SK-N-MC (cell line): ENCODE results near the gene SLC6A4.
A peak's percentile ranks its signal among the peaks of the same experiment; 100 is the strongest.
"Not testable (repeated sequence)": the region's sequence is repeated elsewhere in the genome, so short reads cannot be mapped to it uniquely, and the experiment has no call there.

Source experiments
- DNase-seq: peaks from one replicate; pipeline ENCODE4 v3.0.0-alpha.2; 2011; ENCODE audit warnings: low read depth, low spot score
- H3K27ac ChIP-seq: fragments of 200-600 bp; sonication (generic); 2 replicates; pipeline ENCODE4 v1.5.1; 2016; ENCODE audit warnings: mixed run types
- H3K36me3 ChIP-seq: fragments of 200-600 bp; sonication (generic); 2 replicates; pipeline ENCODE4 v1.6.1; 2017; ENCODE audit warnings: antibody characterized with exemption, low read length, mixed read lengths; ENCODE audit not compliant: insufficient read depth
- H3K4me3 ChIP-seq: fragments of 200-600 bp; sonication (generic); 2 replicates; pipeline ENCODE4 v1.5.1; 2016
- H3K9ac ChIP-seq: fragments of 200-600 bp; sonication (generic); 2 replicates; pipeline ENCODE4 v1.8.0; 2017; ENCODE audit warnings: mixed run types, mixed read lengths; ENCODE audit not compliant: insufficient read length
- H3K9me3 ChIP-seq: fragments of 200-600 bp; sonication (generic); 2 replicates; pipeline ENCODE4 v1.6.1; 2017; ENCODE audit warnings: low read depth, mild to moderate bottlenecking, antibody characterized with exemption, low read length, moderate library complexity, mixed read lengths
- EZH2 ChIP-seq: fragments of 200-600 bp; sonication (generic); IDR thresholded peaks from one replicate; pipeline ENCODE4 v1.6.1; 2017; ENCODE audit warnings: antibody characterized with exemption
- FOXP2 ChIP-seq: optimal IDR thresholded peaks from 2 replicates; pipeline ENCODE3; 2011; ENCODE audit warnings: mild to moderate bottlenecking, moderate library complexity; ENCODE audit not compliant: insufficient read depth; ENCODE audit errors: extremely low read length, control extremely low read depth
- POLR2AphosphoS5 ChIP-seq: IDR thresholded peaks from 2 replicates; pipeline ENCODE4 v1.6.1; 2012; ENCODE audit warnings: mild to moderate bottlenecking, low read depth, low read length, borderline replicate concordance

The SLC6A4 gene

DNA sequence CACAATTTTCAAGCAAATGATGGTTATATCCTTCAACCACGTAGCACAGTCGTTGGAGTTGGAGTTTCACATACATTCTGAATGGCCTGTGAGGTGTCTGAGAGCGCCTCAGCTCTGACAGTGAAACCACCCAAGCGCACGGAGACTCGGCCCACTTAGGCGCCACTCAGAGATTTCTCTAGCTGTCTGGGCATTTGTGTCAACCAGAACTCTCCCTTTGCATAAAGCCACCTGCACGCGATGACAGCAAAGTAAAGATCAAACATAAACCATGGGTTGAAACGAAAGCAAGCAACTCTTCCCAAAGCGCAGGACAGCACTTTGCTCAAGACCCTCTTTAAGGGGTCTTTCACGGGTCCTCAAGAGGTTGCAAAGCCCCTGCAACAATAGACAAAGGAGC is 533 bp downstream of the SLC6A4 start:
- DNase-seq: no peak
- no peak overlapping the region for H3K9ac ChIP-seq
- no peaks in the 10 kb centered on the region for H3K9me3 ChIP-seq
- TF ChIP-seq POLR2AphosphoS5 (no peak), EZH2 (no peak), FOXP2 (no peak)
- H3K27ac ChIP-seq: no peak overlapping the region
- peak overlapping the region; percentile 79; the same call in 1 of the 2 replicates for H3K4me3 ChIP-seq
- H3K36me3 ChIP-seq: no peaks in the 10 kb centered on the region

DNA sequence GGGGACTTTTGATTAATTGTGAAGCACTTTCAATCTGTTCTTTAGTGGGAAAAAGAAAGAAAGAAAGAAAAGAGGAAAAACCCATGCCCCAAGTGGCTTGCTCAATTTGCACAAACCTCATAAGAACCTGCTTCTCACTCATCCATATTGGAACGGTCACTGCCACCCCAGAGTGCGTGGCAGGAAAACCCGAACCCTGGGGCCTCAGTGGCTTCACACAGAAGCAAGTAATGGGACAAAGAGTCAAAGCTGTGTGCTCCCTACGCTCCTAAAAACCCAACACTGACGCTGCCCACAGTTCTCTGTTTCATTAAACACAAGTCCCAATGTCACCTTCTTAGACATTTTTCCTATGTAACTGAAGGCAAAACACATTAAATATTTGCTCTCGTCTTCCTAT is 1.2 kb downstream of the SLC6A4 start:
- TF ChIP-seq POLR2AphosphoS5 (no peak), FOXP2 (no peak), EZH2 (no peak)
- Histone ChIP-seq H3K4me3 (no peak overlapping the region), H3K9me3 (no peaks in the 10 kb centered on the region), H3K27ac (no peak overlapping the region), H3K36me3 (no peaks in the 10 kb centered on the region), H3K9ac (no peak overlapping the region)
- DNase-seq: no peak

- H3K27ac ChIP-seq: no peak overlapping the region
- H3K9me3 ChIP-seq: no peaks in the 10 kb centered on the region
- DNase-seq: no peak
- no peaks in the 10 kb centered on the region for H3K36me3 ChIP-seq
- TF ChIP-seq FOXP2 (no peak), EZH2 (no peak), POLR2AphosphoS5 (no peak)
- no peak overlapping the region for H3K4me3 ChIP-seq
- H3K9ac ChIP-seq: no peak overlapping the region
Measured at GRCh38 chr17:30232824-30233427, 2.6 kb downstream of the SLC6A4 start.

DNA sequence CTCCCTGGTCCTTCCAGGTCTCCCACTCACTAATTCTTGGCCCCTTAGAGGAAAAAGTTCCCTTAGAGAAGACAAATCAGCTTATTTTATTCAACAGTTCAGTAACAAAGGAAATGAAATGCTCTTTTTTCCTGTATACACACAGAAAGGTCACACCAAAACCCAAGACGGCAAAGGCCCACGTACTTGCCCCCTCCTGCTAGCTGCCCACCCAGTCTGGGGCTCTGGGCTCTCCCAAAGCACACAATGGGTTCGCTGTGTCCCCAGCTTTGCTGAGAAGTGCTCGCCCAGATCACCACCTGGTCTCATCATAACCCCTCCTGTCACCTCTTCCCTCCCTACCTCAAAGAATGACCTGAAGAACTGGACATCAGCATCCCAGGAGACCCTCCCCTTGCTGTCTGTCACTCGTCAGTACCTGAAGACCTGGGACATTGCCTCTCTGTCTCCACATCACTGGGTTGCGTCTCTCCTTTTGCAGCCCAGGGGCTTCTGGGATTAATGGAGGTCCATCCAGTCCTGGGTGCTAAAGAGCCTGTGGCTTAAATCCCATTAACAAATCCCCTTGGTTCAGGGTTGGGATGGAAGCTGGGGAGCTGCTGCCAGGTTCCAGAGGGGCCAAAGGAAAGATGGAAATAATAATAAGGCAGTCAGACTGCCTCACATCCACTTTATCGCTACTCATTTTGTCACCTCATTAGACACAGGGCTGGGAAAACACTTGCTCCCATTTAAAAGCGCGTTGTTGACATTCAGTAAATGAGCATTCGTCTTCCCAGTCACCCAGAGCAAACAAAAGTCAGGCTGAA is 3.3 kb downstream of the SLC6A4 start:
- no peak overlapping the region for H3K4me3 ChIP-seq
- no peak for TF ChIP-seq EZH2
- TF ChIP-seq POLR2AphosphoS5: no peak
- no peak for TF ChIP-seq FOXP2
- H3K9me3 ChIP-seq: no peaks in the 10 kb centered on the region
- no peak overlapping the region for H3K9ac ChIP-seq
- no peak overlapping the region for H3K27ac ChIP-seq
- no peak for DNase-seq
- no peaks in the 10 kb centered on the region for H3K36me3 ChIP-seq

GRCh38 chr17:30230596-30231125 is 4.8 kb downstream of the SLC6A4 start:
- H3K36me3 ChIP-seq: no peaks in the 10 kb centered on the region
- no peaks in the 10 kb centered on the region for H3K9me3 ChIP-seq
- H3K9ac ChIP-seq: no peak overlapping the region
- TF ChIP-seq EZH2 (no peak), FOXP2 (no peak), POLR2AphosphoS5 (no peak)
- H3K4me3 ChIP-seq: no peak overlapping the region
- DNase-seq: no peak
- no peak overlapping the region for H3K27ac ChIP-seq

- not testable (repeated sequence) for DNase-seq
Measured at GRCh38 chr17:30230009-30230408, 5.5 kb downstream of the SLC6A4 start.

GRCh38 chr17:30229012-30229411 is 6.5 kb downstream of the SLC6A4 start:
- Histone ChIP-seq H3K36me3 (no peaks in the 10 kb centered on the region), H3K9ac (no peak overlapping the region), H3K4me3 (no peak overlapping the region), H3K27ac (no peak overlapping the region), H3K9me3 (no peaks in the 10 kb centered on the region)
- no peak for TF ChIP-seq POLR2AphosphoS5
- no peak for TF ChIP-seq EZH2
- TF ChIP-seq FOXP2: no peak
- no peak for DNase-seq

More at GRCh38 chr17:30230009-30230408, 5.5 kb downstream of the SLC6A4 start:
- H3K27ac ChIP-seq, H3K9ac ChIP-seq, H3K36me3 ChIP-seq, H3K9me3 ChIP-seq, H3K4me3 ChIP-seq: not testable (repeated sequence)

- Histone ChIP-seq H3K9me3 (no peaks in the 10 kb centered on the region), H3K9ac (no peak overlapping the region), H3K4me3 (no peak overlapping the region), H3K36me3 (no peaks in the 10 kb centered on the region), H3K27ac (no peak overlapping the region)
- no peak for TF ChIP-seq FOXP2
- no peak for DNase-seq
Measured at GRCh38 chr17:30228011-30228410, 7.5 kb downstream of the SLC6A4 start.
